GM23338 (cell line): ENCODE data around the gene ADD1. TPM values are rescaled to one million over a fixed set of nuclear protein-coding genes. Genes with fewer than 3 reads are reported as not detected.

Experiments
- ATAC-seq: fragments of 200-7000 bp; cut with Tn5 transposase; 3 replicates; pipeline ENCODE4 v1.9.1; 2020
- DNase-seq: peaks from one replicate; pipeline ENCODE4 v3.0.0-alpha.2; 2015; ENCODE audit warnings: low spot score
- H2AFZ ChIP-seq: fragments of 200-600 bp; sonication (generic); 2 replicates; pipeline ENCODE4 v1.8.0; 2016; ENCODE audit warnings: antibody characterized with exemption, mild to moderate bottlenecking, moderate library complexity
- H3F3A ChIP-seq: fragments of 200-600 bp; sonication (generic); replicated peaks from 2 replicates; pipeline ENCODE4 v1.8.0; 2017; ENCODE audit warnings: antibody characterized with exemption, mixed run types, low read depth
- H3K27ac ChIP-seq: fragments of 200-600 bp; sonication (generic); 2 replicates; pipeline ENCODE4 v1.6.1; 2016; ENCODE audit warnings: low read depth
- H3K27me3 ChIP-seq: fragments of 200-600 bp; sonication (generic); 2 replicates; pipeline ENCODE4 v1.8.0; 2016; ENCODE audit warnings: mild to moderate bottlenecking, mixed run types, moderate library complexity; ENCODE audit not compliant: insufficient read depth
- H3K36me3 ChIP-seq: fragments of 200-600 bp; sonication (generic); 2 replicates; pipeline ENCODE4 v1.8.0; 2016; ENCODE audit warnings: mild to moderate bottlenecking; ENCODE audit not compliant: insufficient read depth
- H3K4me1 ChIP-seq: fragments of 200-600 bp; sonication (generic); 2 replicates; pipeline ENCODE4 v1.8.0; 2016; ENCODE audit warnings: mild to moderate bottlenecking, moderate library complexity; ENCODE audit not compliant: insufficient read depth
- H3K4me2 ChIP-seq: fragments of 200-600 bp; sonication (generic); 2 replicates; pipeline ENCODE4 v1.7.1; 2017; ENCODE audit warnings: mixed run types
- H3K4me3 ChIP-seq: fragments of 200-600 bp; sonication (generic); 2 replicates; pipeline ENCODE4 v1.6.1; 2016; ENCODE audit warnings: mixed run types
- H3K79me2 ChIP-seq: fragments of 200-600 bp; sonication (generic); replicated peaks from 2 replicates; pipeline ENCODE4 v1.8.0; 2017; ENCODE audit warnings: mild to moderate bottlenecking; ENCODE audit not compliant: insufficient read depth
- H3K9me2 ChIP-seq: fragments of 200-600 bp; sonication (generic); 2 replicates; pipeline ENCODE4 v1.8.0; 2017; ENCODE audit not compliant: insufficient read depth
- H4K20me1 ChIP-seq: fragments of 200-600 bp; sonication (generic); replicated peaks from 2 replicates; pipeline ENCODE4 v1.8.0; 2017; ENCODE audit warnings: mild to moderate bottlenecking; ENCODE audit not compliant: insufficient read depth
- H3K27ac Mint-ChIP-seq: 2 replicates; pipeline ENCODE4 v1.8.0; 2020; ENCODE audit warnings: inconsistent platforms, mild to moderate bottlenecking, moderate library complexity, mixed read lengths
- H3K27me3 Mint-ChIP-seq: 3 replicates; pipeline ENCODE4 v1.8.0; 2022; ENCODE audit warnings: low read depth, mild to moderate bottlenecking, moderate library complexity, mixed read lengths, inconsistent platforms; ENCODE audit not compliant: insufficient read depth, poor library complexity
- H3K36me3 Mint-ChIP-seq: 3 replicates; pipeline ENCODE4 v1.8.0; 2021; ENCODE audit warnings: low read depth, mild to moderate bottlenecking, inconsistent platforms, moderate library complexity, mixed read lengths
- H3K4me1 Mint-ChIP-seq: 3 replicates; pipeline ENCODE4 v1.8.0; 2020; ENCODE audit warnings: mild to moderate bottlenecking, inconsistent platforms, mixed read lengths
- H3K4me3 Mint-ChIP-seq: 3 replicates; pipeline ENCODE4 v1.8.0; 2021; ENCODE audit warnings: moderate library complexity, mild to moderate bottlenecking, inconsistent platforms, mixed read lengths
- H3K9me3 Mint-ChIP-seq: 3 replicates; pipeline ENCODE4 v1.8.0; 2020; ENCODE audit warnings: moderate library complexity, mild to moderate bottlenecking, inconsistent platforms, mixed read lengths
- ETS1 ChIP-seq: IDR thresholded peaks from 2 replicates; pipeline ENCODE4 v1.6.1; 2016; ENCODE audit warnings: antibody characterized with exemption
- EZH2 ChIP-seq: fragments of 200-600 bp; sonication (generic); IDR thresholded peaks from one replicate; pipeline ENCODE4 v1.8.0; 2017; ENCODE audit warnings: antibody characterized with exemption, mild to moderate bottlenecking, low read depth; ENCODE audit not compliant: unreplicated experiment
- JUNB ChIP-seq: IDR thresholded peaks from one replicate; pipeline ENCODE4 v1.6.1; 2016; ENCODE audit warnings: antibody characterized with exemption; ENCODE audit not compliant: unreplicated experiment
- POLR2AphosphoS5 ChIP-seq: IDR thresholded peaks from 2 replicates; pipeline ENCODE4 v1.6.1; 2016; ENCODE audit warnings: antibody characterized with exemption, low read depth
- ZNF114 ChIP-seq: fragments of 250-450 bp; sonication (Bioruptor Pico); IDR thresholded peaks from 2 replicates; pipeline ENCODE4 v1.5.0; 2020; ENCODE audit warnings: mild to moderate bottlenecking, moderate library complexity
- ZNF331 ChIP-seq: fragments of 250-450 bp; sonication (Bioruptor Pico); IDR thresholded peaks from 2 replicates; pipeline ENCODE4 v1.5.0; 2020; ENCODE audit warnings: low read depth, mild to moderate bottlenecking, moderate library complexity
- ZNF462 ChIP-seq: fragments of 250-450 bp; sonication (Bioruptor Pico); IDR thresholded peaks from 2 replicates; pipeline ENCODE4 v1.5.0; 2020; ENCODE audit warnings: mild to moderate bottlenecking, moderate library complexity
- polyA plus RNA-seq: library from polyadenylated mRNA; unstranded; fragments of >200 nt; fragmentation: Nextera tagmentation; extraction: Ambion mirVana; gene quantifications from 2 replicates; pipeline ENCODE4 v1.2.1, GENCODE V29; 2016
- total RNA-seq: library from RNA; depleted of rRNA; stranded (reverse); fragments of >200 nt; shearing (Covaris generic); gene quantifications from 2 replicates; pipeline ENCODE4 v1.2.3, GENCODE V29; 2014

The ADD1 gene
- total and polyA plus RNA-seq, 2 experiments from 2014 or later = 126 to 144 TPM

GRCh38 chr4:2887343-2887742 is 43.7 kb downstream of the ADD1 start (continued):
- TF ChIP-seq ZNF462 (no peak), POLR2AphosphoS5 (no peak), ZNF114 (no peak), ETS1 (no peak), JUNB (no peak), EZH2 (no peak), ZNF331 (CRISPR knock-in tag) (no peak)

GRCh38 chr4:2888886-2889285 is 45.2 kb downstream of the ADD1 start:
- H3K4me3 Mint-ChIP-seq = no peak overlapping the region

More at GRCh38 chr4:2888886-2889285, 45.2 kb downstream of the ADD1 start:
- Mint-ChIP-seq H3K27me3 (no peaks in the 10 kb centered on the region), H3K4me1 (no peaks in the 10 kb centered on the region), H3K27ac (no peak overlapping the region), H3K9me3 (no peaks in the 10 kb centered on the region), H3K36me3 (peaks cover 22% of the 10 kb centered on the region)
- no peaks in the 10 kb centered on the region for H3K27me3 ChIP-seq
- no peaks in the 10 kb centered on the region; the same call in none of the 2 replicates for H4K20me1 ChIP-seq
- no peak for DNase-seq
- H3K27ac ChIP-seq = no peak overlapping the region; the same call in 1 of the 2 replicates
- no peak overlapping the region for H3K4me2 ChIP-seq
- no peaks in the 10 kb centered on the region for H3K4me1 ChIP-seq
- TF ChIP-seq ZNF462 = no peak
- no peaks in the 10 kb centered on the region for H3F3A ChIP-seq
- H3K36me3 ChIP-seq = peaks cover 8% of the 10 kb centered on the region
- H3K79me2 ChIP-seq = 0 out of 2 replicates have a peak, but pooled peaks cover 8% of the 10 kb centered on the region
- H3K9me2 ChIP-seq = no peaks in the 10 kb centered on the region
- H2AFZ ChIP-seq = no peak overlapping the region
- H3K4me3 ChIP-seq = no peak overlapping the region
- no peak for ATAC-seq
